Panc1 (cell line): ENCODE results near the gene CD6. TPM values are rescaled to one million over a fixed set of nuclear protein-coding genes. Genes with fewer than 3 reads are reported as not detected.

ENCODE experiments used
- ATAC-seq: fragments of 200-7000 bp; cut with Tn5 transposase; 2 replicates; pipeline ENCODE4 v1.9.1; 2020; ENCODE audit warnings: mild to moderate bottlenecking, moderate library complexity
- BruUV-seq: library from RNA; stranded (reverse); fragments of 400-500 nt; replicated peaks from 2 replicates; lab custom pipeline; 2021; lab: Mats Ljungman, UMichigan
- CTCF ChIA-PET: fragments of 300-600 bp; sonication (Branson Sonifier 250); formaldehyde crosslinking; loops from one replicate; lab custom pipeline; 2022; ENCODE audit warnings: antibody characterized with exemption; lab: Charles Lee
- POLR2A ChIA-PET: fragments of 300-600 bp; sonication (Branson Sonifier 250); formaldehyde crosslinking; loops from one replicate; lab custom pipeline; 2022; ENCODE audit warnings: antibody characterized with exemption; lab: Charles Lee
- DNase-seq: peaks from one replicate; pipeline ENCODE4 v3.0.0-alpha.2; 2010; ENCODE audit warnings: low read depth, low spot score
- H3K27ac ChIP-seq: 2 replicates; pipeline ENCODE4 v1.5.1; 2011; ENCODE audit warnings: mild to moderate bottlenecking, low read length, inconsistent platforms
- H3K27me3 ChIP-seq: fragments of 200-500 bp; sonication (Bioruptor generic); 2 replicates; pipeline ENCODE4 v1.6.0; 2014; ENCODE audit warnings: low read length, inconsistent platforms; ENCODE audit not compliant: control insufficient read depth, insufficient read depth
- H3K36me3 ChIP-seq: fragments of 200-500 bp; sonication (Bioruptor generic); 2 replicates; pipeline ENCODE4 v1.5.1; 2014; ENCODE audit warnings: inconsistent platforms, mild to moderate bottlenecking, low read length, moderate library complexity; ENCODE audit not compliant: control insufficient read depth, insufficient read depth
- H3K4me1 ChIP-seq: 2 replicates; pipeline ENCODE4 v1.5.1; 2011; ENCODE audit warnings: inconsistent platforms, mild to moderate bottlenecking, low read length, moderate library complexity; ENCODE audit not compliant: control insufficient read depth, insufficient read depth
- H3K4me3 ChIP-seq, 2 experiments: 2 replicates each; pipeline ENCODE4 v1.5.1; 2011 to 2012; ENCODE audit warnings: low read depth in 2 of 2, low read length in 2 of 2, mild to moderate bottlenecking in 2 of 2, inconsistent platforms in 1 of 2, moderate library complexity in 1 of 2
- H3K9me3 ChIP-seq: fragments of 200-500 bp; sonication (Bioruptor generic); 2 replicates; pipeline ENCODE4 v1.5.1; 2014; ENCODE audit warnings: low read depth, mild to moderate bottlenecking, inconsistent platforms, low read length, moderate library complexity; ENCODE audit not compliant: control insufficient read depth, insufficient read depth
- POLR2AphosphoS5 ChIP-seq: IDR thresholded peaks from 2 replicates; pipeline ENCODE4 v1.6.1; 2012; ENCODE audit warnings: mild to moderate bottlenecking, low read depth, low read length, moderate library complexity
- REST ChIP-seq, 2 experiments: IDR thresholded peaks; 2 replicates each; pipeline ENCODE4 v1.6.1; 2011 to 2012; ENCODE audit warnings: low read depth in 2 of 2, control low read depth in 1 of 2, low read length in 1 of 2, mild to moderate bottlenecking in 1 of 2, moderate library complexity in 1 of 2; ENCODE audit not compliant: insufficient read depth in 1 of 2
- SIN3A ChIP-seq: IDR thresholded peaks from 2 replicates; pipeline ENCODE4 v1.6.1; 2012; ENCODE audit warnings: low read depth, mild to moderate bottlenecking, low read length, moderate library complexity, borderline replicate concordance; ENCODE audit not compliant: insufficient read depth
- TCF7L2 ChIP-seq: IDR thresholded peaks from 2 replicates; pipeline ENCODE4 v1.6.1; 2011; ENCODE audit warnings: mild to moderate bottlenecking, low read depth, low read length, inconsistent platforms
- in situ Hi-C: cut with HindIII; loops from 2 replicates; pipeline ENCODE4 v1.10.0; 2016; ENCODE audit warnings: low sequenced_read_pairs, low pct_unique_long_range_greater_than_20kb
- intact Hi-C: fragments of 100-400 bp; cut with micrococcal nuclease; formaldehyde crosslinking; loops from one replicate; pipeline ENCODE4 v1.10.0; 2022; ENCODE audit not compliant: unreplicated experiment
- total RNA-seq: library from RNA; stranded (reverse); gene quantifications from one replicate; pipeline ENCODE4 v1.2.1, GENCODE V29; 2021; ENCODE audit not compliant: unreplicated experiment
- TF ChIP-seq, protein P1 (sequence below): fragments of 450-650 bp; IDR thresholded peaks from 2 replicates; pipeline ENCODE4 v1.5.1; 2017; ENCODE audit warnings: mild to moderate bottlenecking

The CD6 gene
- total RNA-seq, 1 experiment from 2014 or later, result 1.1 TPM

DNA sequence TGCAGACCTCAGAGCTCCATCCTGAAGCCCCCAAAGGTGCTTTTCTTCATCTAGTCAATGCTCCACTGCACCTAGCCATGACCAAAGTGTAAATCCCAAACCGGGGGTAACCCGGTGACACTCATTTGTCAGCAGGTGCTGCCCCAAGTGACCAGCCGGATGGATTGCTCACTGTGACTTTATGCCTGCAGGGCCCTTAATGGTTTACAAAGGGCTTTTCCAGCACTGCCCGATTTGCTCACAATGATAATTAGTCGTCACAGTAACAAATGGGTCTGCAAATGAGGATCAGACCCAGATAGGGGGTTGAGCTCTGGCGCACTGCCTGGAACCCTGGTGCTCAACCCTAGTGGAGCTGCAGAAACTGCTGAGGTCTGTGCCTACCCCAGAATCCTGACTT is 85.1 kb downstream of the CD6 start:
- Histone ChIP-seq H3K4me3 (no peak overlapping the region), H3K4me1 (no peaks in the 10 kb centered on the region), H3K27ac (no peak overlapping the region), H3K36me3 (no peaks in the 10 kb centered on the region), H3K27me3 (no peaks in the 10 kb centered on the region), H3K9me3 (no peaks in the 10 kb centered on the region)
- POLR2A ChIA-PET, result no interaction called here
- in situ Hi-C loops (no loop called here), intact Hi-C loops (no loop called here)
- no peak for ATAC-seq
- BruUV-seq, result no TSS peak
- TF ChIP-seq, protein P1, sequence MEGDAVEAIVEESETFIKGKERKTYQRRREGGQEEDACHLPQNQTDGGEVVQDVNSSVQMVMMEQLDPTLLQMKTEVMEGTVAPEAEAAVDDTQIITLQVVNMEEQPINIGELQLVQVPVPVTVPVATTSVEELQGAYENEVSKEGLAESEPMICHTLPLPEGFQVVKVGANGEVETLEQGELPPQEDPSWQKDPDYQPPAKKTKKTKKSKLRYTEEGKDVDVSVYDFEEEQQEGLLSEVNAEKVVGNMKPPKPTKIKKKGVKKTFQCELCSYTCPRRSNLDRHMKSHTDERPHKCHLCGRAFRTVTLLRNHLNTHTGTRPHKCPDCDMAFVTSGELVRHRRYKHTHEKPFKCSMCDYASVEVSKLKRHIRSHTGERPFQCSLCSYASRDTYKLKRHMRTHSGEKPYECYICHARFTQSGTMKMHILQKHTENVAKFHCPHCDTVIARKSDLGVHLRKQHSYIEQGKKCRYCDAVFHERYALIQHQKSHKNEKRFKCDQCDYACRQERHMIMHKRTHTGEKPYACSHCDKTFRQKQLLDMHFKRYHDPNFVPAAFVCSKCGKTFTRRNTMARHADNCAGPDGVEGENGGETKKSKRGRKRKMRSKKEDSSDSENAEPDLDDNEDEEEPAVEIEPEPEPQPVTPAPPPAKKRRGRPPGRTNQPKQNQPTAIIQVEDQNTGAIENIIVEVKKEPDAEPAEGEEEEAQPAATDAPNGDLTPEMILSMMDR, result no peak
- TF ChIP-seq SIN3A (no peak), POLR2AphosphoS5 (no peak), TCF7L2 (no peak), REST (IDR thresholded peaks at IDR 0.05; ENCODE audit: insufficient read depth in 1 of 2, low read depth in 2 of 2, low read length in 1 of 2) (no peak)
- no peak for DNase-seq
- CTCF ChIA-PET, result no interaction called here

DNA sequence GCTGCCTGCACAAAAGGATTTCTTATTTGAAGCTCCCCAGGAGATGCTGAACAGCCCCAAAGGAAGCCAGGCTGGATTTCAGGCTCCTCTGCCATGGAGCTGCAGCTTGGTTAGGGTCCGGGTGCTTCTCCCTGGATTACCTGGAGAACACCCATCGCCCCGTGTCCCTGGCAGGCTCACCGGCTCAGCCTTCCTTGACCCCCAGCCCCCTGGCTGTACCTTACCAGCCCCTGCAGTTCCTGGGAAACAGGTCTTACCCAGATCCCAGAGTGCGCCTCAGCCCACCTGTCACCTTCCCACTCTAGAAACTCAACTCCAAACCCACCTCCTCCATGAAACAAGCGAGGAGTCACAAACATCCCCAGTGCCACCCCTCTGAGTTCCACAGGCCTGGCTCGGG is 85.5 kb downstream of the CD6 start:
- CTCF ChIA-PET, result no interaction called here
- ATAC-seq (no peak), DNase-seq (no peak)
- Histone ChIP-seq H3K4me3 (no peak overlapping the region), H3K36me3 (no peaks in the 10 kb centered on the region), H3K27ac (no peak overlapping the region), H3K27me3 (no peaks in the 10 kb centered on the region), H3K9me3 (no peaks in the 10 kb centered on the region), H3K4me1 (no peaks in the 10 kb centered on the region)
- BruUV-seq, result no TSS peak
- POLR2A ChIA-PET, result no interaction called here
- in situ Hi-C loops, result no loop called here
- intact Hi-C loops, result no loop called here
- no peak for TF ChIP-seq REST (IDR thresholded peaks at IDR 0.05; ENCODE audit: insufficient read depth in 1 of 2, low read depth in 2 of 2, low read length in 1 of 2)
- TF ChIP-seq, protein P1, result no peak
- TF ChIP-seq TCF7L2, result no peak
- TF ChIP-seq SIN3A, result no peak
- no peak for TF ChIP-seq POLR2AphosphoS5
